ENCODE measurements around the gene RALGAPA1. TPM values are rescaled to one million over a fixed set of nuclear protein-coding genes. Genes with fewer than 3 reads are reported as not detected.
"Not testable (repeated sequence)": the region's sequence is repeated elsewhere in the genome, so short reads cannot be mapped to it uniquely, and the experiment has no call there.

Gene RALGAPA1
- polyA plus RNA-seq, 6 donors from 2014 or later: 9.7 to 29.8 (median 20.7) TPM

DNA sequence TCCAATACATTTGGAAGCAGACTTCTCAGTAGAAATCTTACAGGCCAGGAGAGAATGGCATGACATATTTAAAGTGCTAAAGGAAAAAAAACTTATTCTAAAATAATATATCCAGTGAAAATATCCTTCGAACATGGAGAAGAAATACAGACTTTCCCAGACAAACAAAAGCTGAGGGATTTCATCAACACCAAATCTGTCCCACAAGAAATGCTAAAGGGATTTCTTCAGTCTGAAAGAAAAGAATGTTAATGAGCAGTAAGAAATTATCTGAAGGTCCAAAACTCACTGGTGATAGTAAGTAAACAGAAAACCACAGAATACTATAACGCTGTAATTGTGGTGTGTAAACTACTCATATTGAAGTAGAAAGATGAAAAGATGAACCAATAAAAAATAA lies 171.2 kb downstream of the RALGAPA1 start:
- H3K9me3 Mint-ChIP-seq: peaks cover 6 to 35% (median 20%) of the 10 kb centered on the region in 7 donors
- peaks cover 49 to 58% of the 10 kb centered on the region in 2 donors for H3K36me3 Mint-ChIP-seq
- ATAC-seq (ENCODE audit: low read depth in 2 of 2): no peak
- no peak for DNase-seq
- peaks cover 2 to 11% (median 7%) of the 10 kb centered on the region in 3 donors for H3K4me1 Mint-ChIP-seq
- H3K27me3 Mint-ChIP-seq: no peaks in the 10 kb centered on the region
- no peak overlapping the region for H3K4me3 Mint-ChIP-seq
- no peak overlapping the region for H3K27ac Mint-ChIP-seq

GRCh38 chr14:35637269-35637668 lies 171.8 kb downstream of the RALGAPA1 start:
- ATAC-seq (ENCODE audit: low read depth in 2 of 2) (no peak), DNase-seq (no peak)
- peaks cover 4 to 30% (median 18%) of the 10 kb centered on the region in 7 donors for H3K9me3 Mint-ChIP-seq
- no peak overlapping the region for H3K4me3 Mint-ChIP-seq
- H3K27me3 Mint-ChIP-seq: no peaks in the 10 kb centered on the region
- peaks cover 2 to 11% (median 7%) of the 10 kb centered on the region in 3 donors for H3K4me1 Mint-ChIP-seq
- H3K36me3 Mint-ChIP-seq: peaks cover 43 to 53% of the 10 kb centered on the region in 2 donors
- H3K27ac Mint-ChIP-seq: no peak overlapping the region

- no peak for DNase-seq
- Mint-ChIP-seq H3K9me3 (peaks cover 0 to 10% (median 4%) of the 10 kb centered on the region in 7 donors), H3K27me3 (no peaks in the 10 kb centered on the region), H3K4me1 (peaks cover 0 to 9% (median 0%) of the 10 kb centered on the region in 3 donors), H3K36me3 (peaks cover 21 to 22% of the 10 kb centered on the region in 2 donors), H3K27ac (no peak overlapping the region), H3K4me3 (no peak overlapping the region)
- no peak for ATAC-seq (ENCODE audit: low read depth in 2 of 2)
Observed at GRCh38 chr14:35632676-35633075, 176.4 kb downstream of the RALGAPA1 start.

GRCh38 chr14:35632271-35632670 lies 176.8 kb downstream of the RALGAPA1 start:
- Mint-ChIP-seq H3K4me3 (no peak overlapping the region), H3K27ac (no peak overlapping the region), H3K27me3 (no peaks in the 10 kb centered on the region), H3K4me1 (peaks cover 0 to 9% (median 0%) of the 10 kb centered on the region in 3 donors), H3K9me3 (peaks cover 0 to 6% (median 3%) of the 10 kb centered on the region in 7 donors), H3K36me3 (peaks cover 17 to 18% of the 10 kb centered on the region in 2 donors)
- ATAC-seq (ENCODE audit: low read depth in 2 of 2) (no peak), DNase-seq (no peak)

DNA sequence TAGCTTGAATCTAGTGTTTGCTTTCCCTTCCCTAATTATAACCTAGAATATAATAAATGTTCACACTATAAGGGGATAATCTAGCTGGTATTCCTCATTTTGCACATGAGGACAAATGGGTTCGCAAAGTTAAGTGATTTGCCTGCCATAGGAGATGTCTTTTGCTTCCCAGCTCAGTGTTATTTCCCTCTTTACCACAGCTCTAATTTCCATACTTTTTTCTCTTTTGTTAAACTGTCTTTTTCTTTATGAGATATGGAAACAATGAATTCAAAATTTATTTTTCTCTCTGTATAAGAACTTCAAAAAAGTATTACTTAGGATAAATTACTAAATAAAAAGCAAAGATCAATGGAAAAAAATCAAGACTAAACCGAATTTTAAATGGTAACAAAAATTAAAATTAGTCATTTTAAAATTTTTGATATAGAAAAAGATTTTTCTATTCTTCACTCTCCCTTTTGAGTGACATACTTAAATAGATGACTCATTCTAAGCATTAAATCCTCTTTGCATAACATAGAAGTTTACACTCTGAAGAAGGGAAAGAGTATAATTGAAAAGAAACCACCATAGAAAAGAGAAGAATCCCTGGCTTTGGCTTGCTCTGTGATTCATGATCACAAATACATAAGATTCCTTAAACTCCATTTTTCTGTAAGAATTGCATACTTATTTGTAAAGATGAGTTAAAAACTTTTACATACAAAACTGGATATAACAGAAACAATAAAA lies 177.9 kb downstream of the RALGAPA1 start:
- ATAC-seq (ENCODE audit: low read depth in 2 of 2): no peak
- H3K36me3 Mint-ChIP-seq: peaks cover 10% of the 10 kb centered on the region in 2 donors
- no peak overlapping the region for H3K4me3 Mint-ChIP-seq
- H3K4me1 Mint-ChIP-seq: peaks cover 0 to 5% (median 0%) of the 10 kb centered on the region in 3 donors
- H3K27me3 Mint-ChIP-seq: no peaks in the 10 kb centered on the region
- no peak for DNase-seq
- H3K9me3 Mint-ChIP-seq: no peaks in the 10 kb centered on the region
- H3K27ac Mint-ChIP-seq: no peak overlapping the region

GRCh38 chr14:35628989-35629388 lies 180.1 kb downstream of the RALGAPA1 start:
- Mint-ChIP-seq H3K27ac (no peak overlapping the region), H3K9me3 (no peaks in the 10 kb centered on the region), H3K36me3 (peaks cover 10 to 11% of the 10 kb centered on the region in 2 donors), H3K4me1 (peaks cover 0 to 6% (median 5%) of the 10 kb centered on the region in 3 donors), H3K4me3 (no peak overlapping the region), H3K27me3 (no peaks in the 10 kb centered on the region)
- no peak for DNase-seq
- ATAC-seq (ENCODE audit: low read depth in 2 of 2): no peak

DNA sequence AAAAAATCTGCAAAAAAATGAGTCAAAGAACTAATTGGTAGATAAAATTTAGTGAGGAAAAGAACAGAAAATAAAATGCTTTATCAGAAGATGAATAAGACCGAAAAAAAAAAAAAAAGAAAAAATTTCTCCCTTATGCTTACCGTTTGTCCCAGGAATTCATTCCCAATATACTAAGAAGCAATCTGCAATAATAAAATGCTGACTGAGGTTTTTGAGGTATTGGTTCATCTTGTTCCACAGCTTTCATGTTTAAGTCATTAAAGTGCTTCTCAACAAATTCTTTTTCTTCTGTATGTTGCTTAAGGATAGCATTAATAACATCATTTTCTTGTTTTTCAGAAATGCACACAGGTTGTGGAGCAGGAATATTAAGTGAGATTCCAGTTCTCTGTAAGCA lies 182.1 kb downstream of the RALGAPA1 start:
- not testable (repeated sequence) for H3K4me3 Mint-ChIP-seq; DNase-seq; H3K9me3 Mint-ChIP-seq; ATAC-seq (ENCODE audit: low read depth in 2 of 2); H3K27ac Mint-ChIP-seq; H3K27me3 Mint-ChIP-seq
- peaks cover 0 to 12% (median 5%) of the 10 kb centered on the region in 3 donors for H3K4me1 Mint-ChIP-seq
- peaks cover 10 to 22% of the 10 kb centered on the region in 2 donors for H3K36me3 Mint-ChIP-seq

- H3K36me3 Mint-ChIP-seq: peaks cover 34 to 41% of the 10 kb centered on the region in 2 donors
- H3K27me3 Mint-ChIP-seq; ATAC-seq (ENCODE audit: low read depth in 2 of 2); DNase-seq; H3K27ac Mint-ChIP-seq; H3K4me3 Mint-ChIP-seq: not testable (repeated sequence)
- peaks cover 0 to 22% (median 11%) of the 10 kb centered on the region in 7 donors for H3K9me3 Mint-ChIP-seq
- peaks cover 0 to 12% (median 4%) of the 10 kb centered on the region in 3 donors for H3K4me1 Mint-ChIP-seq
Observed at GRCh38 chr14:35621996-35622395, 187.1 kb downstream of the RALGAPA1 start.

- peaks cover 0 to 23% (median 11%) of the 10 kb centered on the region in 7 donors for H3K9me3 Mint-ChIP-seq
- peaks cover 48 to 49% of the 10 kb centered on the region in 2 donors for H3K36me3 Mint-ChIP-seq
- DNase-seq; H3K27me3 Mint-ChIP-seq; ATAC-seq (ENCODE audit: low read depth in 2 of 2); H3K4me3 Mint-ChIP-seq; H3K27ac Mint-ChIP-seq: not testable (repeated sequence)
- H3K4me1 Mint-ChIP-seq: peaks cover 0 to 12% (median 4%) of the 10 kb centered on the region in 3 donors
Observed at GRCh38 chr14:35619998-35620397, 189.1 kb downstream of the RALGAPA1 start.

DNA sequence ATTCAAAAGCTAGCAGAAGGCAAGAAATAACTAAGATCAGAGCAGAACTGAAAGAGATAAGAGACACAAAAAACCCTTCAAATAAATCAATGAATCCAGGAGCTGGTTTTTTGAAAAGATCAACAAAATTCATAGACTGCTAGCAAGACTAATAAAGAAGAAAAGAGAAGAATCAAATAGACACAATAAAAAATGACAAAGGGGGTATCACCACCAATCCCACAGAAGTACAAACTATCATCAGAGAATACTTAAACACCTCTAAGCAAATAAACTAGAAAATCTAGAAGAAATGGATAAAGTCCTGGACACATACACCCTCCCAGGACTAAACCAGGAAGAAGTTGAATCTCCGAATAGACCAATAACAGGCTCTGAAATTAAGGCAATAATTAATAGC lies 189.6 kb downstream of the RALGAPA1 start:
- Mint-ChIP-seq H3K27ac (peak overlapping the region in 1 of 6 donors; percentile 69), H3K4me1 (peaks cover 0 to 11% (median 4%) of the 10 kb centered on the region in 3 donors), H3K36me3 (peaks cover 47 to 48% of the 10 kb centered on the region in 2 donors), H3K9me3 (peaks cover 0 to 23% (median 11%) of the 10 kb centered on the region in 7 donors)
- H3K27me3 Mint-ChIP-seq; ATAC-seq (ENCODE audit: low read depth in 2 of 2); DNase-seq; H3K4me3 Mint-ChIP-seq: not testable (repeated sequence)

GRCh38 chr14:35617500-35617899 lies 191.6 kb downstream of the RALGAPA1 start:
- Mint-ChIP-seq H3K36me3 (peaks cover 43 to 58% of the 10 kb centered on the region in 2 donors), H3K9me3 (peaks cover 0 to 25% (median 13%) of the 10 kb centered on the region in 7 donors), H3K4me3 (no peak overlapping the region), H3K27ac (no peak overlapping the region), H3K27me3 (no peaks in the 10 kb centered on the region), H3K4me1 (peaks cover 0 to 4% (median 0%) of the 10 kb centered on the region in 3 donors)
- DNase-seq (no peak), ATAC-seq (ENCODE audit: low read depth in 2 of 2) (no peak)

DNA sequence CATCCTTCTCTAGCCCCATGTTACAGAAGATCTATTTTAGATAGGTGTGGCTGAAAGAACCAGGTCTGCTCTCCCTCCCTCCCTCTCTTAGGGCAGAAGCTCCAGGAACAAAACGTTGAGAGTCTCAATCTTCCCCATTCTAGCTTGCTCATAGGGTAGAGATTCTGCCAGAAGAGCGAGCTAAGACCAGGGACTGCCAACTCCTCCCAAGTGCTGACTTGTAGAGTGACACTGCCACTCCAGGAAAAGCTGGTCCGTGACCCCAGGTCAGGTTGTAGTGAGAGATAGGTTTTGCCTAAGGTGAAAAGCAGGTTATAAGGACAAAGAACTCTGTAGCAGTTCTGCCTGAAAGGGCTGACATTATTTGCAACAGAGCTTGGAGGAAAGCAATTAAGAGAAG lies 201.7 kb downstream of the RALGAPA1 start:
- H3K9me3 Mint-ChIP-seq: peaks cover 0 to 5% (median 0%) of the 10 kb centered on the region in 7 donors
- no peak overlapping the region for H3K27ac Mint-ChIP-seq
- DNase-seq: no peak
- no peaks in the 10 kb centered on the region for H3K27me3 Mint-ChIP-seq
- ATAC-seq (ENCODE audit: low read depth in 2 of 2): no peak
- peaks cover 41 to 47% of the 10 kb centered on the region in 2 donors for H3K36me3 Mint-ChIP-seq
- H3K4me1 Mint-ChIP-seq: peaks cover 4 to 8% (median 6%) of the 10 kb centered on the region in 3 donors
- H3K4me3 Mint-ChIP-seq: peak overlapping the region in 1 of 8 donors; percentile 35

DNA sequence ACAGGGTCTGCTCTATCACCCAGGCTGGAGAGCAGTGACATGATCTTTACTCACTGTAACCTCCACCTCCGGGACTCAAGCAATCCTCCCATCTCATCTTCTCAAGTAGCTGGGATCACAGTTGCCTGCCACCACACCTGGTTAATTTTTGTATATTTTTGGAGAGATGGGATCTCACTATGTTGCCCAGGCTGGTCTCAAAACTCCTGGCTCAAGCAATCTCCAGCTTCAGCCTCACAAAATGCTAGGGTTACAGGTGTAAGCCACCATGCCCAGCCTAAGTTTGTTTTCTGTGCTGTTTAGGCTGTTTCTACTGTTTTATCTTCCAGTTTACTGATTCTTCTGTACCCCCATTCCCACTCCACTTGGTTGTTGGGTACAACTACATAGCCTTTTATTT lies 208.8 kb downstream of the RALGAPA1 start:
- Mint-ChIP-seq H3K9me3 (peaks cover 0 to 17% (median 6%) of the 10 kb centered on the region in 7 donors), H3K4me3 (no peak overlapping the region), H3K4me1 (no peaks in the 10 kb centered on the region), H3K27ac (no peak overlapping the region), H3K36me3 (peaks cover 43 to 75% of the 10 kb centered on the region in 2 donors), H3K27me3 (no peaks in the 10 kb centered on the region)
- DNase-seq (no peak), ATAC-seq (ENCODE audit: low read depth in 2 of 2) (no peak)

DNA sequence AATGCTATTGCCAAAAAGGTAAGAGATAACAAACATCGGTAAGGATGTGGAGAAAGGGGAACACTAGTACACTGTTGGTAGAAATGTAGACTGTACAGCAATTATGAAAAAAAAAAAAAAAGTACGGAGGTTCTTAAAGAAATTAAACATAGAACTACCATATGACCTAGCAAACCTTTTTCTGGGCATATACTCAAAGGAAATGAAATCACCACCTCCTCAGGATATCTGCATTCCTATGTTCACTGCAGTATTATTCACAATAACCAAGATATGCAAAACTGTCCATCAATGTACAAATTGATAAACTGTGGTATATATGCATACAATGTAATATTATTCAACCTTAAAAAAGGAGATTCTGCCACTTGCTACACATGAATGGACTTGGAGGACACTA lies 214.5 kb downstream of the RALGAPA1 start:
- DNase-seq (no peak), ATAC-seq (ENCODE audit: low read depth in 2 of 2) (no peak)
- no peaks in the 10 kb centered on the region for H3K27me3 Mint-ChIP-seq
- peaks cover 52 to 82% of the 10 kb centered on the region in 2 donors for H3K36me3 Mint-ChIP-seq
- no peak overlapping the region for H3K27ac Mint-ChIP-seq
- H3K9me3 Mint-ChIP-seq: peaks cover 11 to 26% (median 19%) of the 10 kb centered on the region in 7 donors
- H3K4me1 Mint-ChIP-seq: no peaks in the 10 kb centered on the region
- no peak overlapping the region for H3K4me3 Mint-ChIP-seq

Measured in naive B cell (primary cell).